K562 (cell line): ENCODE data around the gene HMX1. TPM values are rescaled to one million over a fixed set of nuclear protein-coding genes. Genes with fewer than 3 reads are reported as not detected.

Experiments used
- ATAC-seq: fragments of 200-7000 bp; cut with Tn5 transposase; 3 replicates; pipeline ENCODE4 v1.9.1; 2020; ENCODE audit warnings: moderate library complexity
- BruUV-seq: library from RNA; stranded (reverse); fragments of 400-500 nt; replicated peaks from 2 replicates; lab custom pipeline; 2021; lab: Mats Ljungman, UMichigan
- CTCF ChIA-PET: fragments of 300-600 bp; formaldehyde crosslinking; extraction: SDS; loops from one replicate; lab custom pipeline; 2021; ENCODE audit warnings: low intra/inter-chr PET ratio; lab: Yijun Ruan, JAX
- POLR2A ChIA-PET: fragments of 300-600, 350-650 bp; sonication (Branson Sonifier 250); formaldehyde crosslinking; extraction: SDS; loops from one replicate; lab custom pipeline; 2021; ENCODE audit warnings: antibody characterized with exemption, inconsistent platforms; lab: Yijun Ruan, JAX
- DNase-seq, 4 experiments: peaks; one replicate each; pipeline versions ENCODE4 v3.0.0 to v3.0.0-alpha.2; 2011 to 2018; ENCODE audit warnings: low spot score in 3 of 4, mixed read lengths in 3 of 4; ENCODE audit errors: extremely low read depth in 1 of 4
- FAIRE-seq: peaks from 2 replicates; lab custom pipeline; 2011; peaks lifted over from hg19 to GRCh38; lab: Jason Lieb, UNC
- H2AFZ ChIP-seq: 2 replicates; pipeline ENCODE4 v1.6.0; 2011; ENCODE audit warnings: low read depth, low read length, control low read depth, inconsistent platforms
- H3K27ac ChIP-seq: fragments of 200-600 bp; 3 replicates; pipeline ENCODE4 v1.8.0; 2011; ENCODE audit warnings: low read depth, mild to moderate bottlenecking, control low read depth, inconsistent platforms, low read length, moderate library complexity, mixed read lengths; ENCODE audit errors: extremely low read depth
- H3K27me3 ChIP-seq, 2 experiments: fragments of 300-600 bp in 1 of 2; 2 replicates in 1 of 2; 3 replicates in 1 of 2; pipeline versions ENCODE4 v1.6.0 to v1.8.0; 2011; ENCODE audit warnings: inconsistent platforms in 2 of 2, low read length in 2 of 2, mild to moderate bottlenecking in 1 of 2, mixed read lengths in 1 of 2, moderate library complexity in 1 of 2; ENCODE audit not compliant: control insufficient read depth in 2 of 2, insufficient read depth in 2 of 2
- H3K36me3 ChIP-seq: fragments of 300-600 bp; 3 replicates; pipeline ENCODE4 v1.8.0; 2011; ENCODE audit warnings: mild to moderate bottlenecking, low read length, inconsistent platforms; ENCODE audit not compliant: control insufficient read depth, insufficient read depth
- H3K4me1 ChIP-seq, 2 experiments: fragments of 200-600 bp in 1 of 2; replicated peaks in 1 of 2; 2 replicates in 1 of 2; 3 replicates in 1 of 2; pipeline versions ENCODE4 v1.5.1 to v1.8.0; 2011; ENCODE audit warnings: inconsistent platforms in 2 of 2, low read length in 2 of 2, mild to moderate bottlenecking in 1 of 2, mixed read lengths in 1 of 2, moderate library complexity in 1 of 2; ENCODE audit not compliant: control insufficient read depth in 2 of 2, insufficient read depth in 2 of 2
- H3K4me2 ChIP-seq: 2 replicates; pipeline ENCODE4 v1.6.1; 2011; ENCODE audit warnings: low read length, control low read depth, inconsistent platforms, mixed read lengths; ENCODE audit not compliant: insufficient read depth
- H3K4me3 ChIP-seq: fragments of 200-600 bp; sonication (generic), shearing (Covaris generic); 2 replicates; pipeline ENCODE4 v1.5.1; 2016; ENCODE audit warnings: control low read depth, inconsistent platforms
- H3K79me2 ChIP-seq: fragments of 200-600 bp; 3 replicates; pipeline ENCODE4 v1.8.0; 2011; ENCODE audit warnings: low read length, inconsistent platforms; ENCODE audit not compliant: control insufficient read depth, insufficient read depth
- H3K9ac ChIP-seq, 2 experiments: 2 replicates each; pipeline versions ENCODE4 v1.6.0 to v1.6.1; 2011; ENCODE audit warnings: low read depth in 2 of 2, low read length in 2 of 2, control low read depth in 1 of 2, inconsistent platforms in 1 of 2, mild to moderate bottlenecking in 1 of 2, mixed read lengths in 1 of 2; ENCODE audit not compliant: insufficient read depth in 1 of 2
- H3K9me1 ChIP-seq: one replicate; pipeline ENCODE4 v1.6.0; 2011; ENCODE audit warnings: inconsistent platforms, mild to moderate bottlenecking, low read length, moderate library complexity; ENCODE audit not compliant: control insufficient read depth, insufficient read depth
- H3K9me3 ChIP-seq: replicated peaks from 2 replicates; pipeline ENCODE4 v1.5.1; 2011; ENCODE audit warnings: low read depth, low read length, inconsistent platforms; ENCODE audit not compliant: control insufficient read depth, insufficient read depth
- H4K20me1 ChIP-seq: replicated peaks from 2 replicates; pipeline ENCODE4 v1.6.1; 2011; ENCODE audit warnings: low read length, inconsistent platforms, mixed read lengths; ENCODE audit not compliant: control insufficient read depth, insufficient read depth
- BACH1 ChIP-seq: fragments of 200-800 bp; sonication (Bioruptor generic); IDR thresholded peaks from 2 replicates; pipeline ENCODE4 v1.6.1; 2016; ENCODE audit warnings: missing genetic modification characterization, missing compliant biosample characterization
- CHCHD3 ChIP-seq: fragments of 250-450 bp; sonication (Bioruptor Pico); IDR thresholded peaks from 2 replicates; pipeline ENCODE4 v2.1.2; 2022; ENCODE audit warnings: mild to moderate bottlenecking
- CREB1 ChIP-seq, 2 experiments: sonication (generic) in 1 of 2; formaldehyde crosslinking in 1 of 2; IDR thresholded peaks; 2 replicates each; pipeline versions ENCODE4 v1.6.1 to v1.8.0; 2012 to 2022; ENCODE audit warnings: inconsistent platforms in 1 of 2, mild to moderate bottlenecking in 1 of 2, missing genetic modification reagents in 1 of 2, moderate library complexity in 1 of 2
- ELF1 ChIP-seq: fragments of 200-800 bp; sonication (Bioruptor generic); IDR thresholded peaks from 2 replicates; pipeline ENCODE4 v1.6.1; 2016; ENCODE audit warnings: missing genetic modification characterization, missing compliant biosample characterization
- FOSL1 ChIP-seq: fragments of 200-800 bp; sonication (Bioruptor generic); conservative IDR thresholded peaks from 2 replicates; pipeline ENCODE4 v1.6.1; 2016; ENCODE audit warnings: missing genetic modification characterization, missing compliant biosample characterization
- HDAC6 ChIP-seq: IDR thresholded peaks from 2 replicates; pipeline ENCODE4 v1.6.1; 2012; ENCODE audit warnings: low read depth, mild to moderate bottlenecking, control low read depth, inconsistent platforms, low read length, moderate library complexity
- HDGF ChIP-seq: fragments of 450-650 bp; IDR thresholded peaks from 2 replicates; pipeline ENCODE4 v1.6.1; 2016
- LEF1 ChIP-seq: fragments of 450-650 bp; IDR thresholded peaks from 2 replicates; pipeline ENCODE4 v1.6.1; 2016; ENCODE audit warnings: mild to moderate bottlenecking
- SIRT6 ChIP-seq: IDR thresholded peaks from one replicate; pipeline ENCODE4 v1.6.1; 2012; ENCODE audit warnings: low read depth, mild to moderate bottlenecking, control low read depth, inconsistent platforms, low read length, moderate library complexity
- SMARCC2 ChIP-seq: fragments of 450-650 bp; IDR thresholded peaks from 2 replicates; pipeline ENCODE4 v1.6.1; 2017; ENCODE audit warnings: antibody characterized with exemption, moderate library complexity, mild to moderate bottlenecking, low read depth
- SRSF9 ChIP-seq: fragments of 200-400 bp; formaldehyde crosslinking; IDR thresholded peaks from 2 replicates; pipeline ENCODE4 v1.6.1; 2017; ENCODE audit warnings: low read depth, low read length, borderline replicate concordance
- TARDBP ChIP-seq: fragments of 450-650 bp; IDR thresholded peaks from 2 replicates; pipeline ENCODE4 v1.6.1; 2016
- ZFP91 ChIP-seq: sonication (generic); formaldehyde crosslinking; IDR thresholded peaks from 2 replicates; pipeline ENCODE4 v1.8.0; 2022; ENCODE audit warnings: mild to moderate bottlenecking, missing genetic modification reagents
- ZHX1 ChIP-seq: fragments of 150-350 bp; conservative IDR thresholded peaks from 2 replicates; pipeline ENCODE4 v1.6.1; 2014; ENCODE audit warnings: low read length
- ZNF197 ChIP-seq: fragments of 200-800 bp; sonication (Bioruptor generic); IDR thresholded peaks from 2 replicates; pipeline ENCODE4 v1.6.1; 2016; ENCODE audit warnings: low read depth, missing genetic modification characterization, missing compliant biosample characterization
- ZNF212 ChIP-seq: fragments of 450-650 bp; formaldehyde crosslinking; IDR thresholded peaks from 2 replicates; pipeline ENCODE4 v1.4.0; 2020; ENCODE audit warnings: mild to moderate bottlenecking
- ZNF431 ChIP-seq: sonication (generic); formaldehyde crosslinking; IDR thresholded peaks from 2 replicates; pipeline ENCODE4 v1.8.0; 2022; ENCODE audit warnings: mild to moderate bottlenecking, missing genetic modification reagents
- ZNF584 ChIP-seq: fragments of 200-800 bp; sonication (Bioruptor generic); IDR thresholded peaks from 2 replicates; pipeline ENCODE4 v1.6.1; 2016; ENCODE audit warnings: low read depth, mild to moderate bottlenecking, missing genetic modification characterization, missing compliant biosample characterization
- ZNF766 ChIP-seq: fragments of 200-800 bp; sonication (Bioruptor generic); conservative IDR thresholded peaks from 2 replicates; pipeline ENCODE4 v1.6.1; 2016; ENCODE audit warnings: missing genetic modification characterization, missing compliant biosample characterization
- WGBS: fragments of 100-300 bp; shearing (Covaris generic); methylation state at CpG from one replicate; pipeline ENCODE4 v1.1.6; 2016; ENCODE audit warnings: low coverage, mixed read lengths; ENCODE audit not compliant: insufficient coverage; ENCODE audit errors: missing lambda C conversion rate; 5-methylcytosine and 5-hydroxymethylcytosine counted together
- in situ Hi-C: fragments of 300-500 bp; cut with MboI; formaldehyde crosslinking; loops from 4 replicates; pipeline ENCODE4 v1.15.0; 2018; ENCODE audit warnings: inconsistent platforms, mixed read lengths
- intact Hi-C: fragments of 100-400 bp; cut with micrococcal nuclease; formaldehyde crosslinking; loops from 2 replicates; pipeline ENCODE4 v1.14.2; 2022
- polyA plus RNA-seq, 8 experiments: library from polyadenylated mRNA; depleted of rRNA in 4 of 8; stranded (reverse) in 5 of 8; unstranded in 3 of 8; fragments of >200 nt; fragmentation: Nextera tagmentation in 2 of 8; fragmentation: Illumina TruSeq in 1 of 8; extraction: Ambion mirVana in 2 of 8; extraction: Trizol in 1 of 8; gene quantifications; 2 replicates each; pipeline versions ENCODE4 v1.2.1 to v1.2.3, GENCODE V29; 2011 to 2014; ENCODE audit warnings: inconsistent platforms in 1 of 8, missing spikeins in 1 of 8
- total RNA-seq, 7 experiments: library from RNA; depleted of rRNA in 6 of 7; stranded (reverse); fragments of >200 nt in 6 of 7; fragmentation: Illumina TruSeq in 2 of 7; extraction: Trizol in 2 of 7; gene quantifications; 2 replicates each; pipeline versions ENCODE4 v1.2.1 to v1.2.3, GENCODE V29; 2011 to 2021; ENCODE audit warnings: low replicate concordance in 1 of 7
- TF ChIP-seq, protein P1 (sequence below): IDR thresholded peaks from 2 replicates; pipeline ENCODE4 v1.6.1; 2011; ENCODE audit not compliant: insufficient read length; ENCODE audit errors: extremely low read depth

The HMX1 gene
- total and polyA plus RNA-seq, 9 of the 15 experiments (the other 6 are each of a cell fraction or from before 2014, with no cell fraction given): not detected

DNA sequence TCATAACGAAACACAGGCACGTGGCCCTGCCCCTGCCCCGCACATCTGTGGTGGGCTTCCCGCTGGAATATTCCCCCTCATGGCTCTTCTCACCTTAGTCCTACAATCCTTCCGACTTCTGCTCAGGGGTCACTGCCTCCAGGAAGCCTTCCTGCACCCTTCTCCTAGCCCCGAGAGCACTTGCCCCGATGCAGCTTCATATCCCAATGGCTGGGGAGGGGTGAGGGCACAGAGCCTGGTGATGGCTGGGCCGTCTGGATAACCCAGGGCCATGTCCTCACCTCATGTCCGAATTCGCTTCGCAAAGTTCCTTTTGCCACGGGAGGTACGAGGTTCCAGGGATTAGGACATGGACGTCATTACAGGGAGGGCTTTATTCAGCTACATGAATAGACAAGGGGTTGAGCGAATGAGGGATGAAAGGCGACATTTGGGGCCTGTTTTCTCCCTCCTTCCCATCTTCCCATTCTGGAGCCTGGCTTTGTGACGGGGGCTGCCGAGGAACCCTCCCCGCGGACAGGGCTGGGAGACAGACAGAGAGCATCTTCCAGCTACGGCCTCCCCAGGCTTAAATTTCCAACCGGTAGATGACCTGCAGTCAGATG, 35.5 kb upstream of the HMX1 start:
- H3K36me3 ChIP-seq: no peaks in the 10 kb centered on the region
- DNase-seq (no peak), ATAC-seq (no peak), FAIRE-seq (no peak)
- no TSS peak for BruUV-seq
- in situ Hi-C loops (no loop called here), intact Hi-C loops (no loop called here)
- no peaks in the 10 kb centered on the region for H3K79me2 ChIP-seq
- H3K9me3 ChIP-seq: no peaks in the 10 kb centered on the region
- no peak overlapping the region for H3K27ac ChIP-seq
- POLR2A ChIA-PET: no interaction called here
- H3K9me1 ChIP-seq: no peaks in the 10 kb centered on the region
- H4K20me1 ChIP-seq: no peaks in the 10 kb centered on the region; the same call in 1 of the 2 replicates
- peaks cover 20 to 74% of the 10 kb centered on the region in 2 experiments; a peak in 4 of 5 replicates for H3K27me3 ChIP-seq
- WGBS: 0% methylated on average over 20 of the region's 22 CpGs
- H3K9ac ChIP-seq: no peak overlapping the region
- H3K4me3 ChIP-seq: no peak overlapping the region
- CTCF ChIA-PET: no interaction called here
- no peaks in the 10 kb centered on the region for H3K4me1 ChIP-seq
- TF ChIP-seq SRSF9 (no peak), ZNF212 (no peak), ZHX1 (no peak), TARDBP (no peak), CHCHD3 (CRISPR knock-in tag) (no peak), HDGF (no peak), SMARCC2 (no peak), CREB1 (IDR thresholded peaks at IDR 0.05) (no peak), CREB1 (CRISPR knock-in tag; IDR thresholded peaks at IDR 0.05) (no peak), ELF1 (no peak), ZNF431 (CRISPR knock-in tag) (no peak), ZFP91 (CRISPR knock-in tag) (no peak), ZNF766 (CRISPR knock-in tag) (no peak), LEF1 (no peak), SIRT6 (no peak), ZNF197 (CRISPR knock-in tag) (no peak), ZNF584 (no peak), FOSL1 (tag) (no peak), HDAC6 (no peak), BACH1 (tag) (no peak)
- TF ChIP-seq, protein P1, sequence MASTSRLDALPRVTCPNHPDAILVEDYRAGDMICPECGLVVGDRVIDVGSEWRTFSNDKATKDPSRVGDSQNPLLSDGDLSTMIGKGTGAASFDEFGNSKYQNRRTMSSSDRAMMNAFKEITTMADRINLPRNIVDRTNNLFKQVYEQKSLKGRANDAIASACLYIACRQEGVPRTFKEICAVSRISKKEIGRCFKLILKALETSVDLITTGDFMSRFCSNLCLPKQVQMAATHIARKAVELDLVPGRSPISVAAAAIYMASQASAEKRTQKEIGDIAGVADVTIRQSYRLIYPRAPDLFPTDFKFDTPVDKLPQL: no peak
- H2AFZ ChIP-seq: no peak overlapping the region
- H3K4me2 ChIP-seq: no peak overlapping the region
